Measurements from ENCODE around the gene SS18L1.

Gene SS18L1

GRCh38 chr20:62195075-62195405, 51.5 kb downstream of the SS18L1 start:
- H3K36me3 ChIP-seq (ENCODE audit: control insufficient read depth in 4 of 4, insufficient read depth in 4 of 4, low read length in 3 of 4): peaks cover 5 to 49% (median 31%) of the 10 kb centered on the region in 4 experiments
- H3K4me3 ChIP-seq (ENCODE audit: control insufficient read depth in 1 of 7, extremely low read depth in 1 of 7, insufficient read depth in 4 of 7, low read depth in 2 of 7, low read length in 6 of 7): no peak overlapping the region
- ChIA-PET CTCF (no interaction called here), POLR2A (no interaction called here)
- H3K9me3 ChIP-seq (ENCODE audit: control extremely low read depth in 1 of 5, control insufficient read depth in 4 of 5, insufficient read depth in 2 of 5, low read depth in 1 of 5, low read length in 4 of 5): no peaks in the 10 kb centered on the region
- no peak overlapping the region for H3K27ac ChIP-seq (ENCODE audit: insufficient read depth in 1 of 2, low read depth in 1 of 2, low read length in 2 of 2, poor library complexity in 1 of 2, severe bottlenecking in 2 of 2)
- 100% methylated on average over 6 of the region's 8 CpGs for WGBS (ENCODE audit: insufficient coverage)
- DNase-seq: no peak
- H3K4me1 ChIP-seq (ENCODE audit: control extremely low read depth in 1 of 4, control insufficient read depth in 4 of 4, insufficient read depth in 4 of 4, low read length in 3 of 4): no peaks in the 10 kb centered on the region
- H3K27me3 ChIP-seq (replicated peaks in 2 of 5; ENCODE audit: control insufficient read depth in 4 of 5, insufficient read depth in 5 of 5, low read length in 4 of 5): no peaks in the 10 kb centered on the region

DNA sequence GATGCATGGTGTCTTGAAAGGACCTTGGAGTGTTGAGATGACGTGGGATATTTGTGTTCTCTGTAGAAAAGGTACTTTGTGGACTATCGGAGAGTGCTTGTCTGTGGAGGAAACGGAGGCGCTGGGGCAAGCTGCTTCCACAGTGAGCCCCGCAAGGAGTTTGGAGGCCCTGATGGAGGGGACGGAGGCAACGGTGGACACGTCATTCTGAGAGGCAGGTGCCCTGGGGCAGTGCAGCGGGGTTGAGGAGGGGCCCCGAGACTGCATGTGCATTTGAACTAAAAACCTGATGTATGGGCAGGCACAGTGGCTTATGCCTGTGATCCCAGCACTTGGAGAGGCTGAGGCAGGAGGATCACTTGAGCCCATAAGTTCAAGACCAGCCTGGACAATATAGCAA, 52.2 kb downstream of the SS18L1 start:
- Histone ChIP-seq H3K27me3 (replicated peaks in 2 of 5; ENCODE audit: control insufficient read depth in 4 of 5, insufficient read depth in 5 of 5, low read length in 4 of 5) (no peaks in the 10 kb centered on the region), H3K4me1 (ENCODE audit: control extremely low read depth in 1 of 4, control insufficient read depth in 4 of 4, insufficient read depth in 4 of 4, low read length in 3 of 4) (no peaks in the 10 kb centered on the region), H3K9me3 (ENCODE audit: control extremely low read depth in 1 of 5, control insufficient read depth in 4 of 5, insufficient read depth in 2 of 5, low read depth in 1 of 5, low read length in 4 of 5) (no peaks in the 10 kb centered on the region), H3K36me3 (ENCODE audit: control insufficient read depth in 4 of 4, insufficient read depth in 4 of 4, low read length in 3 of 4) (peaks cover 5 to 51% (median 34%) of the 10 kb centered on the region in 4 experiments), H3K27ac (ENCODE audit: insufficient read depth in 1 of 2, low read depth in 1 of 2, low read length in 2 of 2, poor library complexity in 1 of 2, severe bottlenecking in 2 of 2) (no peak overlapping the region), H3K4me3 (ENCODE audit: control insufficient read depth in 1 of 7, extremely low read depth in 1 of 7, insufficient read depth in 4 of 7, low read depth in 2 of 7, low read length in 6 of 7) (no peak overlapping the region)
- WGBS (ENCODE audit: insufficient coverage): 96% methylated on average over 10 of the region's 10 CpGs
- no peak for DNase-seq
- ChIA-PET POLR2A (no interaction called here), CTCF (no interaction called here)

GRCh38 chr20:62196286-62196685, 52.7 kb downstream of the SS18L1 start:
- no peak overlapping the region for H3K4me3 ChIP-seq (ENCODE audit: control insufficient read depth in 1 of 7, extremely low read depth in 1 of 7, insufficient read depth in 4 of 7, low read depth in 2 of 7, low read length in 6 of 7)
- POLR2A ChIA-PET: interaction anchor here (0.6 kb wide), 1 partner anchor 577 kb away, joined by 4 read pairs; no protein-coding TSS in a partner anchor
- CTCF ChIA-PET: no interaction called here
- H3K27me3 ChIP-seq (replicated peaks in 2 of 5; ENCODE audit: control insufficient read depth in 4 of 5, insufficient read depth in 5 of 5, low read length in 4 of 5): no peaks in the 10 kb centered on the region
- no peak for DNase-seq
- no peaks in the 10 kb centered on the region for H3K9me3 ChIP-seq (ENCODE audit: control extremely low read depth in 1 of 5, control insufficient read depth in 4 of 5, insufficient read depth in 2 of 5, low read depth in 1 of 5, low read length in 4 of 5)
- peaks cover 5 to 51% (median 36%) of the 10 kb centered on the region in 4 experiments for H3K36me3 ChIP-seq (ENCODE audit: control insufficient read depth in 4 of 4, insufficient read depth in 4 of 4, low read length in 3 of 4)
- 98% methylated on average over 5 of the region's 10 CpGs for WGBS (ENCODE audit: insufficient coverage)
- no peaks in the 10 kb centered on the region for H3K4me1 ChIP-seq (ENCODE audit: control extremely low read depth in 1 of 4, control insufficient read depth in 4 of 4, insufficient read depth in 4 of 4, low read length in 3 of 4)
- H3K27ac ChIP-seq (ENCODE audit: insufficient read depth in 1 of 2, low read depth in 1 of 2, low read length in 2 of 2, poor library complexity in 1 of 2, severe bottlenecking in 2 of 2): no peak overlapping the region

GRCh38 chr20:62197311-62197710, 53.7 kb downstream of the SS18L1 start:
- H3K27me3 ChIP-seq (replicated peaks in 2 of 5; ENCODE audit: control insufficient read depth in 4 of 5, insufficient read depth in 5 of 5, low read length in 4 of 5): no peaks in the 10 kb centered on the region

DNA sequence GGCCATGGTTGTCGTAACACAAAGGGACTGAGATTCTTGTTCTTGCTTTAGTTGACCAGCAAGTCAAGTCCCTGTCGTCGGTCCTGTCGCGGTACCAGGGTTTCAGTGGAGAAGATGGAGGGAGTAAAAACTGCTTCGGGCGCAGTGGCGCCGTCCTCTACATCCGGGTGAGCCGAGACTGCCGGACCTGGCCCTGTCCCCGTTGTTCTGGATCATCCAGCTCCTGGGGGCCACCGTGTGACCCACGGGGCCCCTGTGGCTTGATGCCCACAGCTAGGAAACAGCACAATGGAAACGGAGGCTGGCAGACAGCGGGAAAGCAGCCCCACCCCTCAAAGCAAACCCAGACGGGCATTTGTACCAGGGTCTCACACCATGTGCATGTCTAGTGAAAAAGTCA, 54.2 kb downstream of the SS18L1 start:
- 94% methylated on average over 16 of the region's 18 CpGs for WGBS (ENCODE audit: insufficient coverage)
- DNase-seq: no peak
- Histone ChIP-seq H3K4me3 (ENCODE audit: control insufficient read depth in 1 of 7, extremely low read depth in 1 of 7, insufficient read depth in 4 of 7, low read depth in 2 of 7, low read length in 6 of 7) (no peak overlapping the region), H3K4me1 (ENCODE audit: control extremely low read depth in 1 of 4, control insufficient read depth in 4 of 4, insufficient read depth in 4 of 4, low read length in 3 of 4) (no peaks in the 10 kb centered on the region), H3K9me3 (ENCODE audit: control extremely low read depth in 1 of 5, control insufficient read depth in 4 of 5, insufficient read depth in 2 of 5, low read depth in 1 of 5, low read length in 4 of 5) (no peaks in the 10 kb centered on the region), H3K36me3 (ENCODE audit: control insufficient read depth in 4 of 4, insufficient read depth in 4 of 4, low read length in 3 of 4) (peaks cover 5 to 56% (median 38%) of the 10 kb centered on the region in 4 experiments), H3K27me3 (replicated peaks in 2 of 5; ENCODE audit: control insufficient read depth in 4 of 5, insufficient read depth in 5 of 5, low read length in 4 of 5) (no peaks in the 10 kb centered on the region), H3K27ac (ENCODE audit: insufficient read depth in 1 of 2, low read depth in 1 of 2, low read length in 2 of 2, poor library complexity in 1 of 2, severe bottlenecking in 2 of 2) (no peak overlapping the region)
- POLR2A ChIA-PET: interaction anchor here (0.6 kb wide), 1 partner anchor 52 kb away, joined by 8 read pairs; no protein-coding TSS in a partner anchor
- CTCF ChIA-PET: no interaction called here

More at GRCh38 chr20:62197311-62197710, 53.7 kb downstream of the SS18L1 start:
- ChIA-PET CTCF (no interaction called here), POLR2A (interaction anchor here (0.6 kb wide), 1 partner anchor 52 kb away, joined by 8 read pairs; no protein-coding TSS in a partner anchor)
- Histone ChIP-seq H3K9me3 (ENCODE audit: control extremely low read depth in 1 of 5, control insufficient read depth in 4 of 5, insufficient read depth in 2 of 5, low read depth in 1 of 5, low read length in 4 of 5) (no peaks in the 10 kb centered on the region), H3K4me1 (ENCODE audit: control extremely low read depth in 1 of 4, control insufficient read depth in 4 of 4, insufficient read depth in 4 of 4, low read length in 3 of 4) (no peaks in the 10 kb centered on the region), H3K27ac (ENCODE audit: insufficient read depth in 1 of 2, low read depth in 1 of 2, low read length in 2 of 2, poor library complexity in 1 of 2, severe bottlenecking in 2 of 2) (no peak overlapping the region), H3K4me3 (ENCODE audit: control insufficient read depth in 1 of 7, extremely low read depth in 1 of 7, insufficient read depth in 4 of 7, low read depth in 2 of 7, low read length in 6 of 7) (no peak overlapping the region), H3K36me3 (ENCODE audit: control insufficient read depth in 4 of 4, insufficient read depth in 4 of 4, low read length in 3 of 4) (peaks cover 5 to 60% (median 37%) of the 10 kb centered on the region in 4 experiments)
- 0% methylated on average over 1 of the region's 9 CpGs for WGBS (ENCODE audit: insufficient coverage)
- no peak for DNase-seq

GRCh38 chr20:62198496-62198895, 54.9 kb downstream of the SS18L1 start:
- Histone ChIP-seq H3K36me3 (ENCODE audit: control insufficient read depth in 4 of 4, insufficient read depth in 4 of 4, low read length in 3 of 4) (peaks cover 2 to 57% (median 37%) of the 10 kb centered on the region in 4 experiments), H3K9me3 (ENCODE audit: control extremely low read depth in 1 of 5, control insufficient read depth in 4 of 5, insufficient read depth in 2 of 5, low read depth in 1 of 5, low read length in 4 of 5) (no peaks in the 10 kb centered on the region), H3K4me3 (ENCODE audit: control insufficient read depth in 1 of 7, extremely low read depth in 1 of 7, insufficient read depth in 4 of 7, low read depth in 2 of 7, low read length in 6 of 7) (no peak overlapping the region), H3K27me3 (replicated peaks in 2 of 5; ENCODE audit: control insufficient read depth in 4 of 5, insufficient read depth in 5 of 5, low read length in 4 of 5) (no peaks in the 10 kb centered on the region), H3K27ac (ENCODE audit: insufficient read depth in 1 of 2, low read depth in 1 of 2, low read length in 2 of 2, poor library complexity in 1 of 2, severe bottlenecking in 2 of 2) (no peak overlapping the region), H3K4me1 (ENCODE audit: control extremely low read depth in 1 of 4, control insufficient read depth in 4 of 4, insufficient read depth in 4 of 4, low read length in 3 of 4) (no peaks in the 10 kb centered on the region)
- ChIA-PET POLR2A (no interaction called here), CTCF (interaction anchor here (1.3 kb wide), 1 partner anchor 13 kb away, joined by 3 read pairs; no protein-coding TSS in a partner anchor)
- 98% methylated on average over 13 of the region's 17 CpGs for WGBS (ENCODE audit: insufficient coverage)
- DNase-seq: no peak

- peaks cover 2 to 58% (median 35%) of the 10 kb centered on the region in 4 experiments for H3K36me3 ChIP-seq (ENCODE audit: control insufficient read depth in 4 of 4, insufficient read depth in 4 of 4, low read length in 3 of 4)
- H3K4me1 ChIP-seq (ENCODE audit: control extremely low read depth in 1 of 4, control insufficient read depth in 4 of 4, insufficient read depth in 4 of 4, low read length in 3 of 4): no peaks in the 10 kb centered on the region
These were observed 55.4 kb downstream of the SS18L1 start for GRCh38 chr20:62198931-62199330.

More at GRCh38 chr20:62198931-62199330, 55.4 kb downstream of the SS18L1 start:
- Histone ChIP-seq H3K27me3 (replicated peaks in 2 of 5; ENCODE audit: control insufficient read depth in 4 of 5, insufficient read depth in 5 of 5, low read length in 4 of 5) (no peaks in the 10 kb centered on the region), H3K27ac (ENCODE audit: insufficient read depth in 1 of 2, low read depth in 1 of 2, low read length in 2 of 2, poor library complexity in 1 of 2, severe bottlenecking in 2 of 2) (no peak overlapping the region), H3K9me3 (ENCODE audit: control extremely low read depth in 1 of 5, control insufficient read depth in 4 of 5, insufficient read depth in 2 of 5, low read depth in 1 of 5, low read length in 4 of 5) (no peaks in the 10 kb centered on the region), H3K4me3 (ENCODE audit: control insufficient read depth in 1 of 7, extremely low read depth in 1 of 7, insufficient read depth in 4 of 7, low read depth in 2 of 7, low read length in 6 of 7) (no peak overlapping the region)
- CTCF ChIA-PET: interaction anchor here (1.3 kb wide), 1 partner anchor 13 kb away, joined by 3 read pairs; no protein-coding TSS in a partner anchor
- WGBS (ENCODE audit: insufficient coverage): 97% methylated on average over 14 of the region's 18 CpGs
- no peak for DNase-seq
- POLR2A ChIA-PET: no interaction called here
